GM18499 (cell line): ENCODE data around the gene ADRM1.

ENCODE experiments used
- ATAC-seq: cut with Tn5 transposase; IDR thresholded peaks from one replicate; pipeline ENCODE4 v1.9.1; 2021; ENCODE audit warnings: moderate number of reproducible peaks; ENCODE audit not compliant: insufficient read depth, unreplicated experiment

The ADRM1 gene

DNA sequence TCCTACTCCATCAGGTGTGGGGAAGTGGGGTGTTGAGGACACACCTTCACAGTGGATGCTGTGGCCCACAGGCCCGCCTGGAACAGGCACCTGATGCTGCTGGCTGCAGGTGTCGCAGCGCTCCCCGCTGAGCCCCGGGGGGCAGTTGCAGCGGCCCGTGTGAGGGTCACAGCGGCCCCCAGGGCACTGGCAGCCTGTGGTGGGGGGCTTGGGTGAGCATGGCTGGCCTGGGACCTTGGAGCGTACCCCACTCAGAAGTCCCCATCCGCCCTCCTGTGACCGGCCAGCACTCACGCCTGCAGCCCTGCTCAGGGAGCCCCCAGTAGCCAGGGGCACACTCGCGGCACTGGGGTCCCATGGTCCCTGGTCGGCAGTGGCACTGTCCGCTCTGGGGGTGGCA is 19.2 kb downstream of the ADRM1 start:
- ATAC-seq: no peak

DNA sequence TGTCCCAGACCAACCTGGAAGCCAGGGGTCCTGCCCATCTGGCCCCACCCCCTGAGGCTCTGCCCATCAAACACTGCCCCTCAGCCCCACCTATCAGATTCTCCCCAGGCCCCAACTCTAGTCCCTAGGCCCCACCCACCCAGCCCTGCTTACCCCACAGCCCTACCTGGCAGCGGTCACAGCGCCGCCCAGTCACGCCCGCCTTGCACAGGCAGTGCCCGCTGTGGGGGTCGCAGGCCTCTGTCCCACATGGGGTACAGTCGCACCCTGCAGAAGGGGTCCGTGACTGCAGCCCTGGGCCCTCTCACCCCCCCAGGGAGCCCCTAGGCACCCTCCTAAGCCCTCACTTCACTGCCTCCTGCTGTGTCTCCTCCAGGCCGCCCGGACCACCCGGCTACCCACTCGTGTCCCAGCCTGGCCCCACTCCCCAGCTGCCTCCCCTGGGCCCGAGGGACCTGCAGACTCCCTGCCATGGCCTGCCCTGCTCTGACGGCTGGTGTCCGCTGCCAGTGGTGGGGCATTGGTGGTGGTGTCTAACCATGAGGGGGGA is 19.8 kb downstream of the ADRM1 start:
- no peak for ATAC-seq

DNA sequence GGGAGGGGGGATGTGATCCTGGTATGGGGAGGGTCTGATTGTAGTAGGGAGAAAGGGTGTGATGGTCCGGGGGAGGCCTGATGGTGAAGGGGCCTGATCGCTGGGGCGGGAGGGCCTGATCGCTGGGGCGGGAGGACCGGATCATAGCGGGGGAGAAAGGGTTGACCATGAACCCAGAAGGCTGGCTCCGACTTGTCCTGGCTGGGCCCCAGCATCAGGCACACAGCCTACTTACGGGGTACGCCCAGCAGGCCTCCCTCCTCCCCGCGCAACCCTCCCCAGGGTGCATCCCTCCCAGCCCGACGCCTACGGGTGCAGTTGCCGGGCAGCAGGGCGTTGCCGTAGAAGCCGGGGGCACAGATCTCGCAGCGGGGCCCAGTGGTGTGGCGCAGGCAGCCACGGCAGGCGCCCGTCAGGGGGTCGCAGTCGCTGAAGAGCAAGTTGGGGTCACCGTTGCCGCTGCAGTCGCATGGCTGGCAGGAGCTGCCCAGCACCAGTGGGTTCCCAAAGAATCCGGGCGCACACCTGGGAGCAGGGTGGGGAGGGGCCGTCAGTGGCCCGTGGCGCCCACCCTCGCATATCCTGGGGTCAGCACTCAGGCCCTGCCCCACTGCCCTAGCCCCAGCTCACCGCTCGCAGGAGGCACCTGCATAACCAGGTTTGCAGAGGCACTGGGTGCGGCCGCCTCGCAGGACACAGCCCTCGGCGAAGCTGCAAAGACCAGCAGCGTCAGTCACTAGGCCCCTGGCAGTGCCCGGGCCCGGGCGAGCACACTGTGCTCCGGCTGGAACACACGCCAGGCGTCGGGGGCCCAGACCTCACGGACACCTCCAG is 20.6 kb downstream of the ADRM1 start:
- ATAC-seq: no peak

DNA sequence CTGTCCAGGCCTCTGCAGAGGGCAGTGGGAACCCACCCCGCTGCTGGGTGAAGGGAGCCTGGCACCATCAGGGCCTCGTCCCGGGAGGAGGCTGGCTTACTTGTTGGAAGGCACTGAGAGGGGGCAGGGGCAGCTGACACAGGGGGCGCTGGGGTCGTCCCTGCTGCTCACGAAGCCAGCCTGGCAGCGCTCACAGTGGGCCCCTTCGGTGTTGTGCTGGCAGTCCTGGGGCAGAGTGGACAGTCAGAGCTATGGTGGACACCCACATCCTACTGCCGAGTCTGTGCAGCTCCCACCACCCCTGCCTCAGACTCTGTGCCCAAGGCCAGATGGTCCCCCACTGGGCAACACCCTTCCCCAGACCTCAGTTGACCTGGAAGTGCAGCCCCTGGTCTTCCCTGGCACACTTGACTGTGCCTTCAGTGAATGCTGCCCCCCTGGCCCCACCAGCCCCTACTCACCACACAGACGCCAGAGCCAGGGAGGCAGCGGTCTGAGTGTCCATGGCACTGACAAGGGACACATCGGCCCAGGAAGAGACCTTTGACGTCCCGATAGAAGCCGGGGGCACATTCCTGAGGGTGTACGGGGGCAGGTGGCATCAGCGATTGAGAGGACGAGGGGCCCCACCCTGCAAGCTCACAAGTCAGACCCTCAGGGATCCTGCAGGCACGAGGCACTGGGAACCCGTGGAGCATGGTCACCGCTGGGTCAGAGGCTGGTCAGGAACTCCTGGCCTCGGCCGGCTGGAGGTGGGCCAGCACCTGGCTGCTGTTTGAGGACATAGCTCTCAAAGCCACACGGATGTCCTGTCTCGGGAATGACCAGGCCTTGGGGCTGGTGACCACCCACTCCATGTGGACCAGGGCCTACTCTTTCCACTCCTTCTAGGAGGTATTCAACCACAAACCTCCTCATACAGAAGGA is 21.4 kb downstream of the ADRM1 start:
- ATAC-seq: no peak

DNA sequence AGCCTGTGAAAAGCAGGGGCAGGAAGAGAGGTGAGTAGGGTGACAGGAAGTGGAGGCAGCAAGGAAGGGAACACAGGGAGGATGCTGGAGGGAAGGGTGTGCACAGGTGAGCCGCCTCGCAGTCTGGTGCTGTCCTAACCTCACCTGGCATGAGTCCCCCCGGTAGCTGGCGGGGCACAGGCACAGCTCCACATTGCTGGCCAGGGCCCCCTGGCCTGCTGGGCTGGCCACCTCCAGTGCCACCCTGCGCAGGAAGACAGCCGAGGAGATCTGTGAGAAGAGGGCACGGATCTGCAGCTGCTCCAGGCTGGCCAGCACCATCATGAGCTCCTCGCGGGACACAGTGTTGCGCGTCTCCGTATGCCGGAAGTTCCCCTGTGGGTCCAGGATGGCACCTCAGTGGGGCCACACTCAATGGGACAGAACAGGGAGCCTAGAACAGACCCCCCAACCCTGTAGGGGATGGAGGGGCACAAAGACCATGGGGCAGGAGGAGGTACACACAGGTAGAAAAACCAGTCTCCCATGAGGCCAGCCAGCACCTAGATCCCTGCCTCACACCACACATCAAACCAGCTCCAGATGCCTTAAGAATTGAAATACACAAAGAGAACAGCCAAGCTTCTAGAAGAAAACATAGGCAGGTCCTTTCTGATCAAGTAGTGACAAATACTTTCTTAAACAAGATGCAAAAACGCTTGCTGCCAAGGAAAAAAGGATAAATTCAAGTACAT is 22.5 kb downstream of the ADRM1 start:
- no peak for ATAC-seq

DNA sequence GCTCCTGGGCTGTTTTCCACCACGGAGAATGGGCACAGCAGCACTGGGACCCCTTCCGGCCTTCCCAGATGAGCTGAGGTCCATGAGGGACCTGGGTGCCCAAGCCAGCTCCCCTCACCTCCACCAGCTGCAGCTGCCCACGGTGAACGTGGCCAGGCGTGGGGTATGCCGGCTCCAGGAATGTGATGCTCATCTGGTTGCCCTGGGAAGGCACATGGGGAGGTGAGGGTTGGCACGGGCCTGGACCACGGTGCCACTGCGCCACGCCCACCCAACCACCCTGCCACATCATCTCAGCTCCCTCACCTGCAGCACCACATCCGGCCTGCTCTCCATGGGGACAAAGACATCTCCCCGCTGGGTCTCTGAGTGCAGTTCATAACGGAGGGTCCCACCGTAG is 23.8 kb downstream of the ADRM1 start:
- ATAC-seq: no peak

DNA sequence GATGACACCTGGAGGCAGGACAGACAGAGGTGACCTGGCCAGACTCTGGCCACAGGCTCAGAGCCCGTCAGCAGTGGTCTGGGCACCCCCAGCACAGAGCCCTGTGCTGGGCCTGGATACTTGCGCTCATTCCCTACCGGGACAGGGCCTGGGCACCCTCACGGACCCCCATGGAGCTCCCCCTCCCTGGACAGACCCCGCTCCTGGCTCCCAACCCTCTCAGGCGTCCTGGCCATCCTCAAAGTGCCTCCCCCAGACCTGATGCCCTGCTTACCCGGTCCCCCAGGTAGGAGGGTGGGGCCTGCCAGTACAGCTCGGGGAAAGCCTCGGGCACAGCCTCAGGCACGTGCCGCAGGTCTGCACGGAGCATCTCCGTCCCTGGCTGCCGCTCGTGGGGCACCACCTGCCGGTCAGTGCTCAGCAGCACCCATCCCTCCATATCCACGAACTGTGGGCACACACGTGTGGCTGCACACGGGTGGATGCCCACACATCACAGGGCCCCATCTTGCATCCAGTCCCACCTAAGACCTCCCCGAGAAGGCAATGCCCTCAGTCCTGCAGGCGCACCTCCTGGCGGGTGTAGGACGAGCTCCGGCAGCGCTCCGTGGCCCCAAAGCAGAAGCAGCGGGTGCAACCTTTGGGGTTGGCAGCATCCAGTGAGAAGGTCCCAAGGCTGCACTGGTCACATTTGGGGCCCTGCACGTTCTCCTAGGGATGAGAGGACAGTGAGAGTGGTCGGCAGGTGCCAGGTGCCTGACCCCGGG is 24.3 kb downstream of the ADRM1 start:
- no peak for ATAC-seq

DNA sequence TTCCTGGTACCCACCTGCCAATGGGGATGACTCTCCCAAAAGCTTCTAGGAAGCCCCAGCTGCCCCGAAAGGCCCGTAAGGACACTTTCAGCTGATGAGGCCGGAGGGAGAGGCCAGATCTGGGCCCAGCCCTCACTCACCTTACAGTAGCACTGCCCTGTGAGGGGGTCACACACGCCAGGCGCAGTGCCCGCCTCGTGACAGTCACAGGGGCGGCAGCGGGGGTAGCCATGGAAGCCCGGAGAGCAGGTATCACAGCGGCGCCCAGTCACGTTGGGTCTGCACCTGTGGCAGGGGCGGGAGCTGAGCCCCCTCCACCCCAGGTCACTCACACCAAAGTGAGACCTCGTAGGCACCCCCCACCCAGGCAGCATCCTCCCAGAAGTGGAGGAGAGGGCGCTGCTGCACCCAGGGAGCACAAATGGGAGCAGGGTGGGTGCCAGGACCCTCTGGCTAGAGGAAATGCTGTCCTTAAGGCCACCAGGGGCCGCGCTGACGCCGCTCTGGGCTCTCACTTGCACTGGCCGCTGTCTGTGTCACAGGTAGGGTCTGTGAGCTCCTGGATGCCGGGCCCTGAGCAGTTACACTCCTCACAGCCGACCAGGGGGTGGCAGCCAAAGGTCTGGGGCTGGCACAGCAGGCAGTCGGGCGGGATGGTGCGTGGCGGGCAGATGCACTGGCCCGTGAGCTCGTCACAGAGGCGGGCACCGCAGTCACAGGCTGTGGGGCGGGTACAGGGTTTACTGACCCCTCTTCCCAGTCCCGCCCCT is 25.1 kb downstream of the ADRM1 start:
- no peak for ATAC-seq

DNA sequence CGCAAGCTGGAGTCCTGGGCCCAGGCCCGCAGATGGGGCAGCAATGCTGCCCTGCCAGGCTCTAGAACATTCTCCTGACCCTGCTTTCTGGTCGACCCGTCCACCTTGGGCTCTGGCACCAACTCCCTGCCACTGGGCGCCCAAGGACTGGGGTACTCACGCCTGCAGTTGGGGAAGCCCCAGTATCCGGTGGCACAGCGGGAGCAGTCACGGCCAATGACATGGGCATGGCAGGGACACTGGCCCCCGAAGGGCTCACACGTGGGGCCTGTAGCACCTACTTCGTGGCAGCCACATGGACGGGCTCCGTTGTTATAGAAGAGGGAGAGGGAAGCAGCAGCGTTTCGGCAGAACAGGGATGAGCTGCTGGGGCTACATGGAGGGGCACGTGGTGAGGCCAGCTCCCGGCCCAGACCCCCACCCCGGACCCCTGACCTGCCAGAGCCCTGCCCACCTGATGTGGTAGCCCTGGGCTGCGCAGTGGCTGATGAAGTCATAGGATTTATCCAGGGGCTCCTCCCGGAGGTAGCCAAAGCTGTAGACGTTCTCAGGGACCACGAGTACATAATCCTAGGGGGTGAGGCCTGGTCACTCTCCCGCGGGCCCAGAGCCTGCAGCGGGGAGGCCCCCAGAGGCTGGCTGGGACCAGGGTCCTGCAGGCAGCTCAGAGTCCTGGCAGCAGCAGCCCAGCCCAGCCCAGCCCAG is 26.0 kb downstream of the ADRM1 start:
- no peak for ATAC-seq

DNA sequence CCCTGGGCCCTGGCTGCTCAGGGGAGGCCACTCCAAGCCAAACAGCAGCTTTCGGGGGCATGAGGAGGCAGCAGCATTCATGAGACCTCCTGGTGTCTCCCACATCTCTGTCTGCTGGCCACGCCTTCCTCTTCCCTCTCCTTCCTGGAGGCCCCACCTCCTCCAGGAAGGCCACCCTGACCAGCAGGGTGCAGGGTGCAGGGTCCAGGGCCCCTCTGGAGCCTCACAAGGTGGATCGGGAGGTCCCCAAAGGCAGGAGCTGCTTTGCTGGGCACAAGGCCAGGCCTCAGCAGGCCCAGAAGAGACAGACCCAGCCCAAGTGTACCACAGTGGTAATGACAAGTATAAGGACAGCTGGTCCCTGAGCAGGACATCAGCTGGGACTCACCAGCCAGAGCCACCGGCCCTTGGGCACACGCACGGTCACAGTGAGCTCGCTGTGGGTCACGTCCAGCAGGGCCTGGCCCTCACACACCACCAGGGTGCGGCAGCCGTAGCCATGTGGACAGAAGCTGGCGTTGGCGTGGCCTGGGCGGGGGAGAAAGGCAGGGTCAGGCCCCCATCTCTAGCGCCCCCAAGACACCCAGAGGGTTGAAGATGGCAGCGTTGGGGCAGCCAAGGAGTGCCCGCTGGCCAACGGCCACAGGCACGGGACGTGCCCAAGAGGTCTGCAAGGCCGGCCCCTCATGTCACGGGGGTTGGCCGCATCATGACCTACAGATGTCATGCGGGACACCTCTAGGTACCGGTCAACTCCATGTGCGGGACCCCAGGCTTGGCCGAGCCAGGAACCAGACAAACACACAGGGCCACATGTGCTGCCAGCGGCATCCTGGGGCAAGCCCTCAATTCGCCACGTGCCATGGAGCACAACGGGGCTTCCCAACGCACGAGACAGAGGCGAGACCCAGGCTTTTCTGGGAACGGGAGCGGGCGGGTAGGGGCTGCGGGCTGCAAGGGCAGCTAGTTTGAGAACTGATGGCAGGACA is 26.9 kb downstream of the ADRM1 start:
- ATAC-seq: no peak

DNA sequence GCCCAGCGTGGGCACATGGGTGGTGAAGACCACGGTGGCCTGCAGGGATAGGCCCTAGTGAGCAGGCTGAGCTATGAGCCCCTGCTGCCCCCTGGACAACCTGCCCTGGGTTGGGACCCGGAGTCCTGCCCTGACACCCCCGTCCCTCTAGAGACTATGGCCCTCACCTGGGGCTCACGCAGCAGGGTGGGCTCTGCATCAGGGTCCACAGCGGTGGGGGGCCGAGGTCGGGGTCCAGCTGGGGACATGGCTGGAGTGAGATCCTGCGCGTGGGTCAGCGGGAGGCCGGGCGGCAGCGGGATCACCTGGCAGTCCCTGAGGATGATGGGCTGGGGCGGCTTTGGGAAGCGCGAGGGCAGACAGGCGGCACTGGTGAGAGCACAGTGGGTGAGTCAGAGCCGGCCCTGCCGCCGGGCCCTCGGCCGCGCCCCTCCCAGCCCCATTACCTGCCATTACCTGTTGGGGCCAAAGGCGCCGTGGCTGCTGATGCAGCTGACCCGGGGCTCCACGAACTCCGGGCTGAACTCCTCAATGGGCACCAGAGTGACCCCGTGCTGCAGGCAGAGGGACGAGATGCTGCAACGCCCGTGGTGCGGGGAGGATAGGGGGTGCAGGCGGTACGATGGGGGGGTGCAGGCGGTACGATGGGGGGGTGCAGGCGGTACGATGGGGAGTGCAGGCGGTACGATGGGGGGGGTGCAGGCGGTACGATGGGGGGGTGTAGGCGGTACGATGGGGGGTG is 27.9 kb downstream of the ADRM1 start:
- ATAC-seq: no peak

DNA sequence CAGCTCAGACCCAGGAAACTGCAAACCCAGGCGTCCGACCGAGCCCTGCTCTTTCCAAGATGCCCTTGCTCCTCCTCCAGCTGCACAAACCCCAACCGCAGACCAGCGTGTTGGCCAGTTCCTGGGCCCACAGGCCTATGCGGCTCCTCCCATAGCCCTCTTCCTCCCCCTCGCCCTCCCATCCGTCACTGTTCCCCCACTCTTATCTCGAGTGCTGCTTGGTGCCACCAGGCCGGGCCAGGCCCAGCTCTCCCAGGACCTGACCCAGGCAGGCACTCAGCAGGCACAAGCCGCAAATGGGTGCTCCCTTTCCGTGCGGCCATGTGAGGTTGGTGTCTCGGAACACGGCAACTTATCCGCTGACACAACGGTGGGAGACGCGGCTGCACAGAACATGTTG is 28.6 kb downstream of the ADRM1 start:
- no peak for ATAC-seq

DNA sequence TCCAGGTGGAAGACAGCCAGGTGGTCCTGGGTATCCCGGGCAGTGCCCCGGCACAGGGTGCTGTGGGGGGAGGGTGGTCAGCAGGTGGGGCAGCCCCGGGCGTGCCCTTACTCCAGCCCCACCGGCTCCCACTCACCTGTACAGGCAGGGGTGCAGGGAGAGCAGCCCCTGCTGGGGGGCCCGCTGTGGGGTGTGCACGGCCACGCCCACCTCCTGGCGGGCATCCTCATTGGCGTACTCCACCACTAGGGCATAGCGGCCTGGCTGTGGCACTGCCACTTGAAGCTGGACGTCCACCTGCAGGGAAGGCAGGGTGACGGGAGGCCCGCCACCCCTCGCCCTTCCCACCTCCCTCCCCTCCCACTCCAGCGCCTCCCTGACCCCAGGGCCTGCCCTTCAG is 29.6 kb downstream of the ADRM1 start:
- no peak for ATAC-seq

DNA sequence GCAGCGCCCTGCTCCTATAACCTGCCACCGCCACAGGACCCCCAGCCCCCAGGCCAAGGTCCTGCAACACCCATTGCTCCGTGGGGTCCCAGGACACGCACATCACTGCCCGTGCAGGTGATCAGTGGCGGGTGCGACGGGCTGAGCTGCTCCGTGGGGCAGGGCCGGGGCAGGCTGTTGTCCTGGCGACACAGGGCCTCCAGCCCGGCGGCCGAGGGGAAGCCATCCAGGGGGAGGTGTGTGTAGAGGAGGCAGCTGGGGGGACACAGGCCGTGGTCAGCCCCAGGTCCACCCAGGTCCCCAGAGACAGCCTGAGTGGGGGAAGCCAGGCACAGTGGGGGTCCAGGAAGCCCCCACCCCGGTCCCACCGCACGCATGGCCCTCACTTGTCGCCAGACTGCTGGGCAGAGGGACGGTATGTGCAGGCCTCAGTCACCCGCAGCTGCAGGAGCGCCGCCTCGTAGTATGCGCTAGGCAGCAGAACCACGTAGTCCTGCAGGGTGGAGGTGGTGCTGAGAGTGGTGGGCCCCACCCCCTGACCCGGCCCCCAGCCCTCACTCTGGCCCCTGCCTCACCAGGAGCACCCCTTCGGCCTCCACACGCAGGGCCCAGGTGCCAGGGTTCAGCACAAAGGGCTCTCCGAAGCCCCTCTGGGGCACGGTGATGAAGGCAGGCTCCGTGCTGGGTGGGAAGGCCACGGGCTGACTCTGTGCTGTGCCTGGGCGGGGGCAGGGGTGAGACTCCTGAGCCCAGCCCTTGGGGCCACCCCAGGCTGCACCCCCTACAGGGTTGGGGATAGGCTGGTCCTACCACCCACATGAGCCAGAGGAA is 30.4 kb downstream of the ADRM1 start:
- no peak for ATAC-seq

DNA sequence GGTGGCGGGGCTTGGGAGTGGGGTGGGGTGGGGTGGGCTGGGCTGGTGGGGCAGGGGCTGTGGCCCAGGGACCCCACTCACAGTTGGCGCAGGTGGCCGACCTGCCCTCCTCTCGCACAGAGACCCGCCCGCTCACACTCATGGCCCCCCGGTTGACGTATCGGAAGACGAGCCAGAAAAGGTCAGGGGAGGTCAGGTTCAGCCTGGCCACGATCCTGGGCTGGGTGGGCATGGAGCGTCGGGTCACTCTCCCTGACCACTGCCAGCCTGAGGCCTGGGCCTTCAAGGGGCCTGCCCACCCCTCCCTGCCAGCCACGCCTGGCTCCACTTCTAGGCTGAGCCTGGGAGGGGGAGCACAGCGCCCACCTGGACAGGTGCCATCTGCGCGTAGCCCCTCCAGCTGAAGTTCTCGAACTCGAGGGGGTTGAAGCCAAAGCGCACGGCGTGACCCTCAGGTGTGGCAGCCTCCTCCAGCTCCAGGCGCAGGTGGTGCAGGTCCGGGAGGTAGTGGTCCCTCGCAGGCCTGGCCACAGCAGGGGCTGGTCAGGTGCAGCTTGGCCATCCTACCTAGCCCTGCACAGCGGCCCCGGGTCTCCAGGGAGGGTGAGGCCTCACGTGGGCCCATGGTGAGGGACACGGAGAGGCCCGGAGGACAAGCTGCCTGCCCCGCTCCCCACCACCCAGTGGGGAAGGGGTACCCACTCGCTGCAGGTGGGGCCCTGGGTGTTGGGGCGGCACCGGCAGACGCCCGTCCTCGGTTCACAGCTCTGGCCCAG is 31.2 kb downstream of the ADRM1 start:
- ATAC-seq: no peak
